ENCODE results near the gene DLG2. TPM values are rescaled to one million over a fixed set of nuclear protein-coding genes. Genes with fewer than 3 reads are reported as not detected.
"Not testable (repeated sequence)": the region's sequence is repeated elsewhere in the genome, so short reads cannot be mapped to it uniquely, and the experiment has no call there.

DLG2 gene
- 1.5 and 2.4 TPM in 2 replicates for total RNA-seq
- long read RNA-seq, partial matches to known transcripts: 0 of 2 reads
- long read RNA-seq, other reads (novel, unspliced or antisense): 1 of 2 reads

DNA sequence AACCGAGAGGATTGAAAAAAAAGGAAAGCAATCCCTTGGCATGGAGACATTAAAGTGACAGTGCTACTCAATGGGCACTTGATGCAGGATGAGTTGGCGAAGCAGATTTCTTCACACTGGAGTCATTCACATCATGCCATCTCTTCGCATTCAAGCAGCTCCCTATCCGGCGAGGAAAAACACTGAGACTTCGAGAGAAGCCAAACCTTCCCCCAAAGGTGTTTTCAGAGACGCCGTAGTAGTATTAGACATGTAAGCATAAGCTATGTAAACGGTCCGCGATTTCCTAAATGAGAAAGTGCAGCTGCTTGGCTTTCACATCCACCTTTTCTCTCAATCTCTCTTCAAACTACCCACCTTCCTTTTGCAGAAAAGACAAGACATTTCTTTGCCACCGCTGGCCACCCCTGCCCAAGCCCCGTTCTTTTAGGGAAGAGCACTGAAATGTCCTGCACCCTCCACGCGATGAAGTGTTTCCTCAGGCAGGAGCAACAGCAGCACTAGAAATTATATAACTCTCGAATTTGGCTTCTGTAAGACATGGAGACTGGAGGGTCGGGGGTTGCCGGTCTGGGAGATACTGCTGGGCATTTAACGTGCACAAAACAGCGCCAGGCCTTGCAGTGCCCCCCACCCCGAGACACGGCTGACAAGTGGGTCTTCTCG lies at the start of gene DLG2:
TSS of gene DLG2 (minus strand) at position 13 of the 666 bp plus-strand sequence.
- Mint-ChIP-seq H3K4me1 (ENCODE audit: low read depth) (peaks cover 13% of the 10 kb centered on the region), H3K36me3 (ENCODE audit: insufficient read depth) (peaks cover 4% of the 10 kb centered on the region), H3K9me3 (ENCODE audit: low read depth) (no peaks in the 10 kb centered on the region), H3K4me3 (ENCODE audit: low read depth) (peak within 1 kb of the TSS; percentile 94), H3K27me3 (peaks cover 6% of the 10 kb centered on the region), H3K27ac (peak within 1 kb of the TSS; percentile 97)
- DNase-seq (ENCODE audit: low spot score, unreplicated experiment): no peak
- TF ChIP-seq, protein P1, sequence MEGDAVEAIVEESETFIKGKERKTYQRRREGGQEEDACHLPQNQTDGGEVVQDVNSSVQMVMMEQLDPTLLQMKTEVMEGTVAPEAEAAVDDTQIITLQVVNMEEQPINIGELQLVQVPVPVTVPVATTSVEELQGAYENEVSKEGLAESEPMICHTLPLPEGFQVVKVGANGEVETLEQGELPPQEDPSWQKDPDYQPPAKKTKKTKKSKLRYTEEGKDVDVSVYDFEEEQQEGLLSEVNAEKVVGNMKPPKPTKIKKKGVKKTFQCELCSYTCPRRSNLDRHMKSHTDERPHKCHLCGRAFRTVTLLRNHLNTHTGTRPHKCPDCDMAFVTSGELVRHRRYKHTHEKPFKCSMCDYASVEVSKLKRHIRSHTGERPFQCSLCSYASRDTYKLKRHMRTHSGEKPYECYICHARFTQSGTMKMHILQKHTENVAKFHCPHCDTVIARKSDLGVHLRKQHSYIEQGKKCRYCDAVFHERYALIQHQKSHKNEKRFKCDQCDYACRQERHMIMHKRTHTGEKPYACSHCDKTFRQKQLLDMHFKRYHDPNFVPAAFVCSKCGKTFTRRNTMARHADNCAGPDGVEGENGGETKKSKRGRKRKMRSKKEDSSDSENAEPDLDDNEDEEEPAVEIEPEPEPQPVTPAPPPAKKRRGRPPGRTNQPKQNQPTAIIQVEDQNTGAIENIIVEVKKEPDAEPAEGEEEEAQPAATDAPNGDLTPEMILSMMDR (IDR thresholded peaks at IDR 0.05; ENCODE audit: unreplicated experiment): no peak

DNA sequence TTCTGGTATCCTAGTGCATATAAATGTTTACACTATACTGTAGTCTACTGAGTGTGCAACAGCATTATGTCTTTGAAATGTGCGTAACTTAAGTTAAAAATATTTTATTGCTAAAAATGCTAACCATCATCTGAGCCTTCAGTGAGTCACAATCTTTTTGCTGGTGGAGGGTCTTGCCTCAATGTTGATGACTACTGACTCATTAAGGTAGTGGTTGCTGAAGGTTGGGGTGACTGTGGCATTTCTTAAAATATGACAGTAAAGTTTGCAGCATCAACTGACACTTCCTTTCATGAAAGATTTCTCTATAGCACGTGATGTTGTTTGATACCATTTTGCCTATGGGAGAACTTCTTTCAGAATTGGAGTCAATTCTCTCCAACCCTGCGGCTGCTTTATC lies 46.2 kb upstream of the DLG2 start:
- TF ChIP-seq, protein P1 (IDR thresholded peaks at IDR 0.05; ENCODE audit: unreplicated experiment): no peak
- H3K4me1 Mint-ChIP-seq (ENCODE audit: low read depth): no peaks in the 10 kb centered on the region
- peaks cover 4% of the 10 kb centered on the region for H3K9me3 Mint-ChIP-seq (ENCODE audit: low read depth)
- no peak for DNase-seq (ENCODE audit: low spot score, unreplicated experiment)
- no peaks in the 10 kb centered on the region for H3K27me3 Mint-ChIP-seq
- no peak overlapping the region for H3K4me3 Mint-ChIP-seq (ENCODE audit: low read depth)
- no peak overlapping the region for H3K27ac Mint-ChIP-seq
- H3K36me3 Mint-ChIP-seq (ENCODE audit: insufficient read depth): no peaks in the 10 kb centered on the region

DNA sequence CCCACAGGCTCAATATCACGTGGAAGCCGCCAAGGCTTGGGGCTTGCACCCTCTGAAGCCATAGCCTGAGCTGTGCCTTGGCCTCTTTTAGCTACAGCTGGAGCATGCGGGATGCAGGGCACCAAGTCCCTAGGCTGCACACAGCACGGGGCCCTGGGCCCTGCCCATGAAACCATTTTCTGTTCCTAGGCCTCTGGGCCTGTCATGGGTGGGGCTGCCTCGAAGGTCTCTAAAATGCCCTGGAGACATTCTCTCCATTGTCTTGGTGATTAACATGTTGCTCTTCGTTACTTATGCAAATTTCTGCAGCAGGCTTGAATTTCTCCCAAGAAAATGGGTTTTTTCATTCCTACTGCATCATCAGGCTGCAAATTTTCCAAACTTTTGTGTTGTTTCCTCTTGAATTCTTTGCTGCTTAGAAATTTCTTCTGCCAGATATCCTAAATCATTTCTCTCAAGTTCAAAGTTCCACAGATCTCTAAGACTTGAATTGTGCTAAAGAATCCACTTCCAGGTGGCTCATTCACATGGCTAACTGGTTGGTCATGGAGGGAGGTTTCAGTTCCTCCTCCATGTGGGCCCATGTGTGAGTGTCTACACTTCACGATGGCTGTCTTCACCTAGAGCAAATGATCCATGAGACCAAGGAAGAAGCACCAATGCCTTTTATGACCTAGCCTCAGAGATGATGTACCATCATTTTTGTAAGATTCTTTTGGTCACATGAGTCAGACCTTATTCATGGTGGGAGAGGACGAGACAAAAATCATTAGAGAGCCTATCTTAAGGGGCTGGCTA lies 45.2 kb upstream of the DLG2 start:
- DNase-seq (ENCODE audit: low spot score, unreplicated experiment): no peak
- TF ChIP-seq, protein P1 (IDR thresholded peaks at IDR 0.05; ENCODE audit: unreplicated experiment): no peak
- H3K36me3 Mint-ChIP-seq (ENCODE audit: insufficient read depth): no peaks in the 10 kb centered on the region
- H3K4me3 Mint-ChIP-seq (ENCODE audit: low read depth): no peak overlapping the region
- H3K27me3 Mint-ChIP-seq: no peaks in the 10 kb centered on the region
- peaks cover 4% of the 10 kb centered on the region for H3K9me3 Mint-ChIP-seq (ENCODE audit: low read depth)
- H3K4me1 Mint-ChIP-seq (ENCODE audit: low read depth): no peaks in the 10 kb centered on the region
- no peak overlapping the region for H3K27ac Mint-ChIP-seq

DNA sequence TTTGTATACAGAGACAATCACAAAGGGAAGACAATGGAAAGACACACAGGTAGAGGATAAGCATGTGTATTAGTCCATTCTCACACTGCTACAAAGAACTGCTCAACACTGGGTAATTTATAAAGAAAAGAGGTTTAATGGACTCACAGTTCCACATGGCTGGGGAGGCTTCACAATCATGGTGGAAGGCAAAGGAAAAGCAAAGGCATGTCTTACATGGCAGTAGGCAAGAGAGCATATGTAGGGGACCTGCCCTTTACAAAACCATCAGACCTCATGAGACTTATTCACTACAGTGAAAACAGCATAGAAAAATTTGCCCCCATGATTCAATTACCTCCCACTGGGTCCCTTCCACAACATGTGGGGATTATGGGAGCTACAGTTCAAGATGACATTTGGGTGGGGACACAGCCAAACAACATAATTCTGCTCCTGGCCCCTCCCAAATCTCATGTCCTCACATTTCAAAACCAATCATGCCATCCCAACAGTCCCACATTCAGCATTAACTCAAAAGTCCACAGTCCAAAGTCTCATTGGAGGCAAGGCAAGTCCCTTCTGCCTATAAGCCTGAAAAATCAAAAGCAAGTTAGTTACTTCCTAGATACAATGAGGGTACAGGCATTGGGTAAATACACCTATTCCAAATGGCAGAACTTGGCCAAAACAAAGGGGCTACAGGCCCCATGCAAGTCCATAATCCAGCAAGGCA lies 44.0 kb upstream of the DLG2 start:
- not testable (repeated sequence) for H3K4me1 Mint-ChIP-seq (ENCODE audit: low read depth); H3K27ac Mint-ChIP-seq; DNase-seq (ENCODE audit: low spot score, unreplicated experiment); H3K36me3 Mint-ChIP-seq (ENCODE audit: insufficient read depth); H3K4me3 Mint-ChIP-seq (ENCODE audit: low read depth); H3K9me3 Mint-ChIP-seq (ENCODE audit: low read depth); H3K27me3 Mint-ChIP-seq

DNA sequence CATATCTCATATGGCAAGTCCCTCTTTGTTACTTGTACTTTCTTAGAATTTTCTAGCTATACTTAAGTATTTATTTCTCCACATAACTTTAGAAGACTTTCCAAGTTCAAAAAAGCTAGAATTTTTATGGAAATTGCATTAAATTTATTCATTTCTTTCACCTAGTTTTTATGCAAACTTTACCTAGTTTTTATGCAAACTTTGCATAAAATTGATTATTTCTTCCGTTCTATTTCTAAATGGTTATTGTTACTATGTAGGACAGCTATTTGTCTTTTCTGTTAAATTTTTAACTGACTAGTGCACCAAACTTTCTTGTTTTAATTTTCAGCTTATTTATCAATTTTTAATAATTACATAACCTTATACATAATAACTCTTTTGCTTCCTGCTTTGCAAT lies 41.0 kb upstream of the DLG2 start:
- H3K9me3 Mint-ChIP-seq (ENCODE audit: low read depth): peaks cover 4% of the 10 kb centered on the region
- TF ChIP-seq, protein P1 (IDR thresholded peaks at IDR 0.05; ENCODE audit: unreplicated experiment): no peak
- H3K4me3 Mint-ChIP-seq (ENCODE audit: low read depth): no peak overlapping the region
- no peak for DNase-seq (ENCODE audit: low spot score, unreplicated experiment)
- peaks cover 7% of the 10 kb centered on the region for H3K4me1 Mint-ChIP-seq (ENCODE audit: low read depth)
- no peak overlapping the region for H3K27ac Mint-ChIP-seq
- no peaks in the 10 kb centered on the region for H3K27me3 Mint-ChIP-seq
- peaks cover 6% of the 10 kb centered on the region for H3K36me3 Mint-ChIP-seq (ENCODE audit: insufficient read depth)
